Effector CD4-positive, alpha-beta T cell (primary cell): Measurements from ENCODE around the gene DPP4.
"Not testable (repeated sequence)": the region's sequence is repeated elsewhere in the genome, so short reads cannot be mapped to it uniquely, and the experiment has no call there.

Experiments
- DNase-seq: peaks from one replicate; pipeline ENCODE4 v3.0.0-alpha.2; 2020

The DPP4 gene

DNA sequence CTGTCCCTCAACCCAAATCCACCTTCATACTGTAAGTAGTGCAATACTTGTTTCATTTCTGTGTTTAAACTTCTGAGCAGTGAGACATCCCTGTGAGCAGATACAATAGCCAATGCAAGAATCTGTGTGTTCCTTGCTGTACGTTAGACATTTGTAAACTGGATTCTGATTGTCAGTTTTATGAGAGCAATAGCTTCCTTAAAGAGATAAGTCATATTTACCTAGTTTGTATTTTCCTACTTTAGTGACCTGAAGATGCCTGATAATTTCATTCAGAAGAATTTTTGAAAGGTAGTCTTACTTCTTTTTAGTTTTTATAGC lies 90.7 kb downstream of the DPP4 start:
- no peak for DNase-seq

DNA sequence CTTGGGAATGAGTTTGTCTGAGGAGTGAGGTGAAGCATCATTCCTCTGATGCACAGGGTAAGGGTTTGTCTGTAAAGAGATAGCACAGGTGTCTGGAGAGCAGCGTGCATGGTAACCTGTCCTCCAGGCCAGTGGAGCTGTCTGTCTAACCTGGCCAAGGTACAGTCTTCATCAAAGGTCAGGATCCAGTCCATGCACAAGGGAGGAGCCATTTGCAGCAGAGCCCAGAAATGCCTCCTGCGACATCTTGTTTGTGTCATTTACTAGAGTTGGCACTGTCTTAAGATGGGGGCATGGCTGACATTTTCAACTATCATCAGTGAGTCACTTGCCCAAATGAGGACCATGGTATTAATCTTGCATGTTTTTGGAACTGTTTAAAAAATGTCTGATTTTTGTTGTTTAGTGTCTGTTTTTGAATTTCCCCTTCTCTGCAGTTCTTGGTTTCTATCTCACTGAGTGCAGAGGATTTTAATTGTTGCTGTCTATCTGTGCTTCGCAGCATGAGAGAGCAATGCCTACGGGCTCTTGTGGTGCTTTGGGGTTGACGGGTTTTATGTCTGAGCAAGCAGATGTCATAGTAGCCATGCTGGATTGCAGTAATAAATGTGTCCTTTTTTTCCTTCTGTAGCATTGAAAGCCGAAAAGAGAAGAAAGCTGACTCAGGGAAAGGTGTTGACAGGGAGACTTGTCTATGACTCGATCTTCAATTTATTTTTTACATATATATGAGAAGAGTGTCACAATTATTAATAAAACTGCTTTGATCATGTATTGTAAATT lies 91.3 kb downstream of the DPP4 start:
- DNase-seq, result no peak

DNA sequence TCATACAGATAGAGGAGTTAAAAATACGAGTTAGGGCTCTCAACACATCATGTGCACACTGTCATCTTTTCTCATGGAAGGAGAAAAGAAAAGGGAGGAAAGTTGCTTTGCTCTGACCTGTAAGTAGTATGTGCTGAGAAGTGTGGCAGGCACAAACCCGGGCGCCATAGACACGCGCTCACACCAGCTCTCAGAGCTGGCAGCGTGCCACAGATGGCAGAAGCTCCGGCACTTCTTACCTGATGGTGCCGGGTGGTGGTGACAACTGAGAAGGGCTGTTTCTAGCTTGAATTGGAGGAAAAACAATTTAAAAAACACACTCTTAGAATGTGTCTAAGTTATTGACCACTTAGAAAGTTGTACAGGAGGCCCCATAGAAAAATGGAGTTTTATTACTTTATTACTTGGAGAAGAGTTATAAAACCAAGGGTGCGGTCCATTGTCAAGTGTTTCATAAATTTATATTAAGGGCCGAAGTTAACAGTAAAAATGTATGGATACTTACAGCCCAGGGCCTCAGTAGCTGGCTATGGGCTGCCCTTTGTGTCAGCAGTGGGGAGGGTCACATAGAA lies 92.2 kb downstream of the DPP4 start:
- no peak for DNase-seq

DNA sequence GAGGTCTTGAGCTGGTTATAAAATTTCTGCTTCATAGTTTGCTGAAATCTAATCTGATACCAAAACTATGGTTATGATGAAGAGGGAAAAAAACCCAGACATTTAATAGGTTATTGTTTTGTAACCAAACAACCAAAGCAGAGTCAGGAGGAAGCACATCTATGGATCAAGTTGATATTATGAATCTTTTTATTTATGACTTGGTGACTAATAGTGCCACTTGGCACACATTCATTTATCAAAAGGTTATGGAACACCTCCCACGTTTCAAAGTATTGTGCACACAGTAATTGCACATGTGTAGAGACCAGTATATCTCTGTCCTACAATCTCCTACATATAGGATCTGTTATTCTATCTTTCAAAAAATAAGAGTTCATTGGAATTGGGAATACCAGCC lies 93.0 kb downstream of the DPP4 start:
- DNase-seq, result no peak

DNA sequence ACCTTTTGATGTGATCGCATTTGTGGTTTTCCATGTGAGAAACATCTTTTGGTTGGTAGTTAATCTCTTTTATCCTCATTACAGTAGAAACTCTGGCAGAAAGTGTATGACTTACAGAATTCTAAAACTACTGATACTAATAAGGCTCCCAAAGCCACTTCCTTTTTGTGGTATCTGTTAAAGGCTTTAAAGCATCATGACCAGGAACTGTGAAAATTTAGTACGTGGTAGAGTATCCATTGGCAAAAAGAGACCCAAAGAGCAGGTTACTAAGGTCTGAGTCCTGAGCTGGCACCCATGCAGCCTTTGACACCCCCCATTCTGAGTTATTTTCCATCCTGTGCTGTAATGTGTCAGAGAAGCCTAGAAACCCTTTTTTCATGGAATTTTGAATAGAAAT lies 94.5 kb downstream of the DPP4 start:
- no peak for DNase-seq

DNA sequence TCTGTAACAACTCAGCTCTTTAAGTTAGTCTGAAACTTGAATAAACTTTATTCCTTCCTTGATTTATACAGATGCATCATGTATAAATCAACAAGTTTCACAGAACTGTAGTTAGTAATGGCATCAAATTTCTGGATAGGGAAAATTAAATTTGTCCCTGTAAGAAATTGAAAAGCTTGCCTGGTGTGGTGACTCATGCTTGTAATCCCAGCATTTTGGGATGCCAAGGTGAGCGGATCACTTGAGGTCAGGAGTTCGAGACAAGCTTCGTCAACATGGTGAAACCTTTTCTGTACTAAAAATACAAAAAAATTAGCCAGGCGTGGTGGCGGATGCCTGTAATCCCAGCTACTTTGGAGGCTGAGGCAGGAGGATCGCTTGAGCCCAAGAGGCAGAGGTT lies 96.1 kb downstream of the DPP4 start:
- DNase-seq, result not testable (repeated sequence)

DNA sequence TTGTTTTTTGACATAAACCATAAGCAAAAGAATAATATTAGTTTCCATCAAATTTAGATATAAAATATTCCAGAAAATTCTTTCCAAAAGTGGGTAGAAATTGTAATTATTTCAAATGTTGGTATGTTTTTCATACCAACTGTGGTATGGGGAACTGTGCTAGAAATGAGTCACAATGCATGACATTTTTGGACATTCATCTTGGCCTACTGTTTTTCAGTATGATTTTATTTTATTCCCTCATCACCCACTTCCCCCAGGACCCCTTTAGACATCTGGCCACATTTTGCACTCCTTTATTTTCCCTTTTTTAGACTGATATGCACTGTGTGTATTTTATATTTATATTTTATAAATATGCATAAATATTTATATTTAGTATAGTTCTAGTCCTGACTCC lies 97.1 kb downstream of the DPP4 start:
- DNase-seq, result no peak

DNA sequence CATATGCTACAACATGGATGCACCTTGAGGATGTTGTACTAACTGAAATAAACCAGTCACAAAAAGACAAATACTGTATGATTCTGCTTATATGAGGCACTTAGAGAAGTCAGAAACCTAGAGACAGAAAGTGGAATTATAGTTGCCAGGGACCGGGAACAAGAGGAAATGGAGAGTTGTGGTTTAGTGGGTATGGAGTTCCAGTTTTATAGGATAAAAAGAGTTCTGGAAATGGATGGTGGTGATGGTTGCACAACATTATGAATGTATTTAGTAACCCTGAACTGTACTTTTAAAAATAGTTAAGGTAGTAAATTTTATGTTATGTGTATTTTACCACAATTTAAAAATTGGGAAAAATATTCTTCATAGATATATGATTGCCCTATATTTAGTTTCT lies 97.7 kb downstream of the DPP4 start:
- DNase-seq, result no peak

DNA sequence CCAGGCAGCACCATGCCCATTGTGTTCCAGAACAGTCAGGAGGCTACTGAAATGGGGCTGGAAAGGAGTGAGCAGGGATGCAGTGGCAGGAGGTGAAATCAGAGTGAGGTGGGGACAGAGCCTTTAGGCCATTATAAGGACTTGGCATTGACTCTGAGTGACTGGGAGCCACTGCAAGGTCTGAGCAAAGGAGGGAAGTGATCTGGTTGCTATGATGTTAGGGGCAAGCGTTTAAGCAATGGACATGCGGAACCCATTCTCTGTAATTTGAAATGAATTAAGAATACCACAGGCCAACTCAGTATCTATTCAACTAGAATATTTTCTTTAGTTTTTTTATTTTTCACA lies 98.2 kb downstream of the DPP4 start:
- DNase-seq, result no peak

DNA sequence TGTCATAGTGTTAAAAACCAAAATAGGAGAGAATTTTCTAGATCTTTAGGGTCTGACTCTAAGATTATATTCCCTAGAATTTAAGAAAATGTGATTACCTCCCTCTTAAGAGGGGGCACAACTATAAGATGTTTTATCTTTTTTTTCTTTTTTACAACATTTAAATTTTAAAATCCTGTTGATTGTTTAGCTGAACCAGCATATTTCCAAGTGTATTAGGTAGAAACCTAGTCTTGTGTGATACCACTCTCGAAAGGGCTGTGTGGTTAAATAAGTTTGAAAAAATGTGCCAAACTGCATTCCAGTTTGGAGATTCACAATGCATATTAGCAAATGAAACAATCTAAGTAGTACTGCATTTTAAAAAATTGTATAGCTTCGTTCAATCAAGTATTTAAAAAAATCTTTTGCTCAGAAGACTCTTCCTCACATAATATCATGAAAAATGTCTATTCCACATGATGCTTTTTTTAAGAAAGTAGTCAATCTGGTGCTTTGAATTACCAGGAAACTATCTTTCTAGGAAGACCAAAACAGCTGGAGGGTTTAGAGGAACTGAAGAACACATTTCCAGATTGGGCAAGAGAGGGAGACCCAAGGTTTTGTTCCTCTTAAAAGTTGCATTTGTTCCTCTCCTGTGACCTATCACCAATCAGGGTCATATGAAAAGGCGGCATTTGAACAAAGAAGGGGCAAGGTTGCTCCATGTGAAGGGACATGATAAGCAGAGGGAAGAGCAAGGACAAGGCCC lies 98.8 kb downstream of the DPP4 start:
- no peak for DNase-seq

DNA sequence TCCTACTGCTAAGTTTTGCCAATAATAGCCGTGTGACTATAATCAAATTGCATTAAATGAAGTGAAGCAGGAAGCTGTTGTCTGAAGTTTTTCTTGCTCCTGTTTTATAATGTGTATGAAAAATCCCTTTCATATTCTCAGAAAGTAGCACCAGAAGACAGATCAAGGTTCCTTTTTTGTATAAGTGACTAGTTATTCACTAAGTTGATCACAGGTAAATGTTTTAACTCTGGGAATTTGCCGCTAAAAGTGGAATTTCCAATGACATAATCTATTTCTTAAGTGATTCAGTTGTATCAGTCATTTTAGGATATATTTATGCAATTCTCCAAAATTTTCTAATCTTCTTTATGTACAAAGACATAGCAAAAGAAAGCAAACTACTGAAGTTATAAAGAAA lies 99.6 kb downstream of the DPP4 start:
- no peak for DNase-seq

DNA sequence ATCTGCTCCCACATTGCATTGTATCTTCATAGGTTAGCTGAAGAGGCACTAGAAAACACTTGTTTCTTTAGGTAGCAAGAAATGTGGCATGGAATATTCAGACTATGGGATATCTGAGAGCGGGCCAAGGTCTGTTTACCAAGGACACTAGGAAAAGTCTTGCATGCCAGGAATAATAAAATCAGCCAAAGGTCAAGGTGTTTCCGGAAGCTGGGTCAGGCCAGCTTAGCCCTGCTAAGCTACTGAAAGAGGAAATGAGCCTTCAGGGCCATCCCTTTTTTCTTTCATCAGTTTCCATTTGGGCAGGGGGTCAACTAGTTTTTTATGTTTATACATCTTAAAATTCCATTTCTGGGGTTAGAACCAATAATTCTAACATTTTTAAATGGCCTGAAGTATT lies 101.1 kb downstream of the DPP4 start:
- no peak for DNase-seq

DNA sequence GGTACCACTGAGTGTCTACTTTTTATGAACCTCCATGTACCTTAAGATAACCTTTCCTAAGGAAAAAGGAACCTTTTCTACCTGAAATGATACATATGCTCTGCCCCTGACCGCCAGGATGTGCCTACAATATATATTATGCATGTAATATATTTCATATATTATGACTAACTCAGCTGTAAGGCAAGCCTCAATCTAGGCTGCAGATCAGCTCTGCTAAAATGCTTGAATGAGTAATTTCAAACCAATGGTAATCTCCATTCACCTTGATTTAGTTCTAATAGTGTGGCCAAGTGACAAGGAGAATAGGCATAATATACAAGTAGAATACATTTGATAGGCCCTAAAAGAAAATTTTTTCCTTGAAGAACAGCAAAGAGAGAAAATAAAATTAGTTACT lies 101.8 kb downstream of the DPP4 start:
- DNase-seq, result no peak

DNA sequence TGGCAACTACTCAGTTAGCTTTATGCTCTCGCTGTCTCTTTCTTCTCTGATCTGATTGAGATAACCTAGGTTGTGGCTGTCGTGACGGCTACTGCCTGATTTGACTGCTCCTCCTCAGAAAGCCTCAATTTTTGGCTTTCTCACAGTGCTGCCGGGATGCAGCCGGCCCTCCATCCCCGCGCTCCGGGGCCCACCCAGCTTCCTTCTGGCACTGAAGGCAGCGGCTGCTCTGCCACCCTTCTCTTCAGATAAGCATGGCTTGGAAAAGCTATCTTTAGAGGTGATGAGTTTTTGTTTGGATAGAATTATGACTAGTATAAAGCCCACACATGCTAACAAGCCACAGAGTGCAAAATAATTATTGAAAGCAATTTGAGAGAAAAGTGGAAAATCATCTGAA lies 102.5 kb downstream of the DPP4 start:
- no peak for DNase-seq

DNA sequence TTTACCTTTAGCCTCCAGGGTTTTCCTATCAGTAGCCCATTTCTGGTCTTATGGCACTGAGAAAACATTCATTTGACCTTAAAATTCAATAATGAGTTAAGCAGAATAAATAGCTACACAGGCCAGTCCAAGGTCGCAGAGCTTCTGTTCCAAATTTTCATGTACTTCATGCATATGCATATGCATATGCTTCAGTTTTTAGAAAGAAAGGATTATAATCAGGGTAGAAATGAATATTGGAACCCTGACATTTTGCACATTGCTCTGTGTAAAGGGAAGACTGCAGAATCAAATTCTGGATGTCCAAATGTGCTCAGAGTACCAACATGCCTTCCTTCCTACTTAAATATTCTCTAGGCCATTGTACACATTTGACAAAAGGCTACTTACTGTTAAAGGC lies 104.9 kb downstream of the DPP4 start:
- no peak for DNase-seq

DNA sequence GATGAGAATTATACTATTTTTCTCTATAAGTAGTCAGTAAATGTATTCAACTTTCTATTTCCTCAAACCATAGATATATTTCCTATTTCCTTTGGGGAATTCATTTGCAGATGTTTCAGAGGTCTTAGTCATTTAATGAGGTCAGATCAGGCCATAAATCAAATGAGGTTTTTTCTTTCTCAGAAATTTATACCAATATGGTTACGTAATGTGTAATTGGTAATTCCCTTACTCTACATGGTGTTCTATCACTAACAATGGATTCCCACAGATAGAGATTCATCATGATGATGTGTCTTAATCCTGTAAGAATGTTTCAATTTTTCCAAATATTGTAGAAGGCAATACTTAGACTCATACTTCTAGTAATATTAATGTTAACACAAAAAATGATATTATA lies 108.0 kb downstream of the DPP4 start:
- DNase-seq, result no peak

DNA sequence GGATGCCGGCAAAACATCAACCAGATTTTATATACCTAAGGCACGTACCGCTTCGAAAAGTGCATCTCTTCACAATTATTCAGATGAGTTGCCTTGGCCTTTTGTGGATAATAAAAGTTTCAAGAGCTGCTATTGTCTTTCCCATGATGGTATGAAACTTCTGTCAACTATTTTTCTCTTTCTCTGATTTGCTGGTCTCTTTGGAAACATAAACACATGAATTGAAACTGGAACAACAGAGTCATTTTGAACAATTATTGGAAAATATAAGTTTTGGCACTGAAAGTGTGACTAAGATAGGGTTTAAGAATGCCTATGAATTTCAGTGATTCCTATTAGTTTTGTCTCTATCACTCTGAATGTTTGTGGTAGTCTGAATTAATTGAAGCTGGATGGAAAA lies 109.9 kb downstream of the DPP4 start:
- no peak for DNase-seq

DNA sequence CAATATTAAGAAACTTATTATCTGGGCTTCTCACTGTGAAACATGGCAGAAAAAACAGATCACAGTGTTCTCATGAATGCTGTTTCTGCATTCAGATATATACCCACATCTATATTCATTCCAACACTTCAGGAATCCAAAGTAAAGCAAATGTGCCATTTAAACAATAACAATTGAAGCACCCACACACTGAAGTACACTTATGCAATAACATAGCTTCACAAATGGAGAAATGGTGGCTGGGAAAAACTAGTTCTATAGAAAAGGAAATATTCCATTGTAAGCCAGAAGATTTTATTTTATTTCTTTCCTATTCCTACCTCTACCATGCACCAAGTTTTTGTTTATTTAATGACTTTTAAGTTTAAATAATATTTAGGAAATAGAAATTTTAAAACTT lies 111.9 kb downstream of the DPP4 start:
- no peak for DNase-seq

DNA sequence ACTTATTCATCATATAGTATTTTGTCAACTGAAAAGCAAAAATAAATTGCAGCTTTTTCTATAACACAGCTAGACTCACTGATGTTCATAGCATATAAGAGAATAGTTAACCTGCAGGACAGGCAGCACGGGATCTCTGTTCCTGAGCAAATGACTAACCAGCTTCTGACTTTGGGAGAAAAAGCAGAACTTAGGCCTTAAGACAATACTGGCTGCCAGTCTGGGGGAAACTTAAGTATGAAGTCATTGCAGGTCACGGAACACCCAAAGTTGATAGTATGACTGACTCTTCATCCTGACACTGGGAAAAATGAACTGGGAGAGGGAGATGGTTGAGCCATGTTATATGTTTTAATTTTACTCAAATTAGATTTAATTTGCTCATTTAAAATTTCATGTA lies 113.0 kb downstream of the DPP4 start:
- no peak for DNase-seq

DNA sequence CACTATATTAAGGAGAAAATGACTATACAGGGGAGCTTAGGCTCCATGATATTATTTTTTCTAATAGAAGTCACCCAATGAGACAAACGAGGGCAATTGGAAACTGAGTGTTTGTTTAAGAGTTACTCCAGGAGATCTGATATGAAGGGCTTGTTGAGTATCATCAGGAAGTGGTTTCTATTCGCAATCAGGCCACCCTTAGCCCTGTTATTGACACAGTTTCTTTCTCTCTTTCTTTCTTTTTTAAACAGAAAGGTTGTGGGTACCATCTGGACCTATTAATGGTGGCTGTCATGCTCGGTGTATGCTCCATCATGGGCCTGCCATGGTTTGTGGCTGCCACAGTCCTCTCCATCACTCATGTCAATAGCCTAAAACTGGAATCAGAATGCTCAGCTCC lies 117.3 kb downstream of the DPP4 start:
- no peak for DNase-seq

DNA sequence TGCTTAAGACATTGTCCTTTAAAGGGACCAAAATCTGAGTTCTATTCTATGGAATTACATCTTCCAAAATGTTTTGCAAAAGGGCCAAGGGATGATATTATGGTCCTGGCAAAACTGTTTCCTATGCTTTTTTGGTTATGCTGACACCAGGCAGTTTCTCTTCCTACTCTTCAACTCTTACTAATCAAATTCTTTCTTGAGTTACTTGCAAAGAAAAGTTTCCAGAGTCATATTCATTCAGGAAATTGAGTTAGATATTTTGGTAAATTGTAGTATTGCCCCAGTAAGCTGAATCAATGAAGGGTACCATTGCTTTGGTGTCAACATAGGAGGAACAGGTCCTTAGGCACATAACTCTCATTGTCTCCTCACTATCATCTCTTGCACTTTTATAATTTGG lies 118.8 kb downstream of the DPP4 start:
- no peak for DNase-seq

DNA sequence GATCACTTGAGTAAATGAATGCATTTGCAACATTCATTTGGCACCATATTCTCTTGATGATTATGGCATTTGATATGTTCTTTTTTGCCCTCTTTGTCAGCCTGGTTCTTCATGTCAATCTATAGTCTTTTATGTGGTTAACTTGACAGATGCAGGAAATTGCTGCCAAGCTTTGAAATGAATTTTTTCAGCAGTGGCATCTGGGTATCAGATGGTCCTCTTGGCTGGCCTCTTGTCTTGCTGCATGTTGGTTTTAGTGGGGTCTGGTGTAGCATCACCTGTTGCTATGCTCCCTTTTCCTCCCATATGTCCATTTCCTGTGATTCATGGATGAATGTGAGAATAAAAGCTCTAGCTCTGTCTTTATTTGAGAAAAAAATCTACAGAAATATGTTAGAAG lies 119.9 kb downstream of the DPP4 start:
- DNase-seq, result no peak

DNA sequence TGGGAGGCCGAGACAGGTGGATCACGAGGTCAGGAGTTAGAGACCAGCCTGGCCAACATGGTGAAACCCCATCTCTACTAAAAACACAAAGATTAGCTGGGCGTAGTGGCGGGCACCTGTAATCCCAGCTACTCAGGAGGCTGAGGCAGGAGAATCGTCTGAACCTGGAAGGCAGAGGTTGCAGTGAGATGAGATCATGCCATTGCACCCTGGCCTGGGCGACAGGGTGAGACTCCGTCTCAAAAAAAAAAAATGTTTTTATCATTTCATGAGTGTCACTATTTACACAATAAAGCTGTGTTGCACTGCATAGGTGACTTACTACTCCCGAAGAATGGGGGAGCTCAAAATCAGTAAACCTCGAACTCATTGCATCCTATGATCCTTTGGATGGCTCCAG lies 120.6 kb downstream of the DPP4 start:
- DNase-seq, result not testable (repeated sequence)

DNA sequence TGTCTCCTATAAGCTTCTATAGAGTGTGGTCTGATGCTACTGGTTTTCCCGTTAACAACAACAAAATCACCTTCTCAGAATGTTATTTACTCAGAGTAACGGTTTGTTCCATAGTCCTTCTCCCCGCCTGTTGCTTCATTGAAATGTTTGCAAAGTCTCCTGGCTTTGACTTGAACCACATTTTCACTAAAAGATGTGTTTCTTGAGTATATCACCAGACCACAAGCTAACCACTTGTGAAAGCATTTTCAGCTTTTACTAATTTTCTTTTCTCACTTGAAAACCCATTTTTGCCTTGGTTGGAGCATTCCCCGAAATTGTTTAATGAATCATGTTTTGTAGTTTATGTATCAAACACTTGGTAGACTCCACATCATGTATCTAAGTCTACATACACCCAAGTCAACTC lies 121.2 kb downstream of the DPP4 start:
- DNase-seq, result no peak

DNA sequence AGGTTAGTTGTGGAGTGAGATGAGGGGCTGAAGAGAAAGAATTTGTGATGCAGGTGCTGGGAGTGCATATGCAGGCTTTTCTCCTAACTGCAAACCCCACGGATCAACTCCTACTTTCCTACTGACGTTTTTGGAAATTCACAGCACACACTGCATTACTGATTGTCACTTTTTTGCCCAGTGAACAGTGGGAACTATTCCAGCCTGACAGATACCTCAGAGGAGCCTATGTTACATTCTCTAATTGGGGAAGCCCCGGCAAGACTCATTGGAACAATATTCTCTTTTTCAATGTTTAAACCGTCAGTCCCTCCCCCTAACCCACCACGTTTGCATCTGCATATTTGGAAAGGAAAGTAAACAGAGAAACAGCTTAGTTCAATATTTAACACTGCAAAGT lies 126.2 kb downstream of the DPP4 start:
- DNase-seq, result no peak
